GM23248 (cell line): Measurements from ENCODE around the gene NCF2. TPM values are rescaled to one million over a fixed set of nuclear protein-coding genes. Genes with fewer than 3 reads are reported as not detected.

Experiments
- DNase-seq: peaks from one replicate; pipeline ENCODE4 v3.0.0-alpha.2; 2015
- H2AFZ ChIP-seq: fragments of 200-600 bp; sonication (generic); 2 replicates; pipeline ENCODE4 v1.6.1; 2016; ENCODE audit warnings: antibody characterized with exemption
- H3F3A ChIP-seq: fragments of 200-600 bp; sonication (generic); 2 replicates; pipeline ENCODE4 v1.6.1; 2016; ENCODE audit warnings: mild to moderate bottlenecking, antibody characterized with exemption, mixed run types; ENCODE audit not compliant: insufficient read depth
- H3K27ac ChIP-seq: fragments of 200-600 bp; sonication (generic); 2 replicates; pipeline ENCODE4 v1.5.1; 2016; ENCODE audit warnings: mild to moderate bottlenecking
- H3K27me3 ChIP-seq: fragments of 200-600 bp; sonication (generic); replicated peaks from 2 replicates; pipeline ENCODE4 v1.6.1; 2016; ENCODE audit warnings: mild to moderate bottlenecking; ENCODE audit not compliant: insufficient read depth
- H3K36me3 ChIP-seq: fragments of 200-600 bp; sonication (generic); 2 replicates; pipeline ENCODE4 v1.6.1; 2016; ENCODE audit warnings: low read depth, mild to moderate bottlenecking
- H3K4me1 ChIP-seq: fragments of 200-600 bp; sonication (generic); 2 replicates; pipeline ENCODE4 v1.6.1; 2016; ENCODE audit warnings: mild to moderate bottlenecking; ENCODE audit not compliant: insufficient read depth
- H3K4me2 ChIP-seq: fragments of 200-600 bp; sonication (generic); one replicate; pipeline ENCODE4 v1.6.1; 2016; ENCODE audit warnings: mild to moderate bottlenecking; ENCODE audit not compliant: unreplicated experiment
- H3K4me3 ChIP-seq: fragments of 200-600 bp; sonication (generic); 2 replicates; pipeline ENCODE4 v1.5.1; 2016; ENCODE audit warnings: mild to moderate bottlenecking
- H3K79me2 ChIP-seq: fragments of 200-600 bp; sonication (generic); 2 replicates; pipeline ENCODE4 v1.6.1; 2016; ENCODE audit warnings: mild to moderate bottlenecking; ENCODE audit not compliant: insufficient read depth
- H3K9ac ChIP-seq: fragments of 200-600 bp; sonication (generic); 2 replicates; pipeline ENCODE4 v1.6.1; 2016; ENCODE audit warnings: mild to moderate bottlenecking
- H3K9me2 ChIP-seq: fragments of 200-600 bp; sonication (generic); 2 replicates; pipeline ENCODE4 v1.6.1; 2016; ENCODE audit warnings: mixed run types, mild to moderate bottlenecking, moderate library complexity; ENCODE audit not compliant: insufficient read depth
- H3K9me3 ChIP-seq: fragments of 200-600 bp; sonication (generic); one replicate; pipeline ENCODE4 v1.6.1; 2017; ENCODE audit warnings: low read depth
- H4K20me1 ChIP-seq: fragments of 200-600 bp; sonication (generic); 2 replicates; pipeline ENCODE4 v1.6.0; 2016; ENCODE audit not compliant: insufficient read depth
- EZH2 ChIP-seq: fragments of 200-600 bp; sonication (generic); IDR thresholded peaks from 2 replicates; pipeline ENCODE4 v1.6.1; 2018; ENCODE audit warnings: antibody characterized with exemption, mild to moderate bottlenecking; ENCODE audit not compliant: insufficient read depth, poor library complexity, severe bottlenecking
- EZH2phosphoT487 ChIP-seq: fragments of 200-600 bp; sonication (generic); IDR thresholded peaks from 2 replicates; pipeline ENCODE4 v1.6.1; 2018; ENCODE audit warnings: antibody characterized with exemption, moderate library complexity, mild to moderate bottlenecking, low read depth; ENCODE audit not compliant: insufficient read depth
- WGBS, 2 experiments: methylation state at CpG; one replicate each; pipeline ENCODE4 v1.1.6; 2015 to 2017; ENCODE audit warnings: low lambda C conversion rate in 2 of 2, low coverage in 1 of 2; ENCODE audit errors: missing lambda C conversion rate in 2 of 2; 5-methylcytosine and 5-hydroxymethylcytosine counted together
- in situ Hi-C: fragments of 300-500 bp; cut with MboI; formaldehyde crosslinking; loops from 2 replicates; pipeline ENCODE4 v1.15.0; 2020
- polyA plus RNA-seq: library from polyadenylated mRNA; unstranded; fragments of >200 nt; fragmentation: Nextera tagmentation; extraction: Ambion mirVana; gene quantifications from 2 replicates; pipeline ENCODE4 v1.2.1, GENCODE V29; 2016
- total RNA-seq: library from RNA; depleted of rRNA; stranded (reverse); fragments of >200 nt; shearing (Covaris generic); gene quantifications from 2 replicates; pipeline ENCODE4 v1.2.3, GENCODE V29; 2014

Gene NCF2
- total and polyA plus RNA-seq, 2 experiments from 2014 or later: 0.41 TPM; not detected in 1

DNA sequence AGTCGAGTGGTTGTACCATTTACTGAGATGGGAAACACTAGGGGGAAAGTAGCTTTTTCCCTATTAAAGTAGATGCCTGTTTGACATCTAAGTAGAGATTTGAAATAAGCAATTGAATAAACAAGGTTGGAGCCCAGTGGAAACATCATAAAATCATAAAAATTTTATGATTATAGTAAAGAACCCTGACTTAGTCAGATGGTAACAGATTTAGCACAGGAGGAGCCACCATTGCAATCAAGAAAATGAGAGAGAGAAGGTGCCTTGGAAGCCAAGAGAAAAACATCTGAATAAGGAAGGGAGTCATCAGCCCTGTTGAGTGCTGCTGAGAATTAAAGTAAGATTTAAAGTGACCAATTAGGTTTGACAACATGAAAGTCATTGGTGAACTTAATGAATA is 68.2 kb downstream of the NCF2 start:
- Histone ChIP-seq H3K4me2 (no peak overlapping the region), H3K4me1 (no peaks in the 10 kb centered on the region), H4K20me1 (no peaks in the 10 kb centered on the region), H3K9me3 (no peaks in the 10 kb centered on the region), H3K27ac (no peak overlapping the region), H3K9ac (no peak overlapping the region), H3K79me2 (peaks cover 26% of the 10 kb centered on the region), H3K27me3 (no peaks in the 10 kb centered on the region), H3K4me3 (no peak overlapping the region), H3K9me2 (no peaks in the 10 kb centered on the region), H2AFZ (no peak overlapping the region), H3F3A (no peaks in the 10 kb centered on the region), H3K36me3 (peaks cover 13% of the 10 kb centered on the region; the same call in 1 of the 2 replicates)
- WGBS, 2 experiments: 91 to 97% methylated on average over 1 of the region's 1 CpG
- DNase-seq: no peak
- in situ Hi-C loops: no loop called here
- TF ChIP-seq EZH2phosphoT487: no peak
- TF ChIP-seq EZH2: no peak

DNA sequence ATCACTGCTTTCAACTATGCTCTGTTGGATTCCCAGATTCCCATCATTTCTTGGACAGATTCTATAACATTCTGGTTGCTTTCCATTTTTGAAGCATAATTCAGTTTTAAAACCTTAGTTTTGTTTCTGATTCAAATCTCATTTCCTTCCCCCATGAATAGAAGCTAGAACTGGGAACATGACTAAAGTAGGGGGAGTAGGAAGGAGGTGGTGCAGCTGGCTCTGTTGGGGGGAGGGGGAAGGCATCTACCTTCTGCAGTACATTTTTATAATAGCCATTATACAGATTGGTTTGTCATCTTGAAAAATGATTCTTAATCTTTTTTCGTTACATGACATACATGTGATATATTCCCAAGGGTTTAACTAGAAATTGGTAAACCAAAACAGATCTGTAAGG is 69.9 kb downstream of the NCF2 start:
- Histone ChIP-seq H3K4me2 (no peak overlapping the region), H3K9me2 (no peaks in the 10 kb centered on the region), H3K36me3 (peaks cover 20% of the 10 kb centered on the region; the same call in 1 of the 2 replicates), H3K9ac (no peak overlapping the region), H2AFZ (no peak overlapping the region), H3K27ac (no peak overlapping the region), H3K4me1 (peaks cover 5% of the 10 kb centered on the region), H3K9me3 (no peaks in the 10 kb centered on the region), H3K27me3 (no peaks in the 10 kb centered on the region), H3K4me3 (no peak overlapping the region), H4K20me1 (no peaks in the 10 kb centered on the region; the same call in 1 of the 2 replicates), H3F3A (peaks cover 6% of the 10 kb centered on the region; the same call in 1 of the 2 replicates), H3K79me2 (peaks cover 37% of the 10 kb centered on the region)
- 97 to 100% methylated on average over 1 of the region's 1 CpG for WGBS, 2 experiments
- TF ChIP-seq EZH2 (no peak), EZH2phosphoT487 (no peak)
- DNase-seq: no peak
- in situ Hi-C loops: no loop called here

DNA sequence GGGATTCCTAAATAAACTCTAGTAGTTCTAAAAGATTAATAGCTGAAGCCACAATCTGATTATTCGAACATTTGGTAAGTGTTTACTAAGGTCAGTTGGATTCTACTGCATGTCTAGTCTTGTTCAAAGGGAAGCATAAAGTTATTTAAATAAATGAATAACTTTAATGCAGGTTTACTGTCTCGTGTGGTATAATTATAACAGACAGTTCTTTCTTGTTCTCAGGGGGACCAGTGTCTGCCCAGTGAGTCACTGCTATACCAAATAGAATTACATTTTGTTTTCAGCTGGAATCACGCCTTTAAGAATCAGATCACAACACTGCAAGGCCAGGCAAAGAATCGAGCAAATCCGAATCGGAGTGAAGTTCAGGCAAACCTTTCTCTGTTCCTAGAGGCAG is 72.9 kb downstream of the NCF2 start:
- peaks cover 20% of the 10 kb centered on the region; the same call in 1 of the 2 replicates for H3K36me3 ChIP-seq
- H3F3A ChIP-seq: peaks cover 19% of the 10 kb centered on the region

DNA sequence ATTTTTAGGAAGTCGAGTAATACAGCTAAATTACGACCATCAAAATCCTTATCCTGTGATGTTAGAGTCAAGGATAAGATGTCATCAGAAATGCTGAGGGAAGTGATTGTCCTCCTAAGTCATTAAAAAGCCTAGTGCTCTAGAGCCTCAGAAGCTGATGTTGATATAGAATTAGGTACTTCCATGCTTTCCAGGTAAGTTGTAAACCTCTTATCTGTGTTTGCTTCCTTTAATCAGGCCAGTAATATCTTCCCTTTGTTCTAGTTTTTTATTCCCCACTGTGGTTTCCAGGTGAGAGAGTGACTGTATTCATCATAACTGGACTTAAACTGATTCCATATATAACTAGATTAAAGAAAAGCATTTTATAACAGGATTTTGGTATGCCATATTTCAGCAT is 73.5 kb downstream of the NCF2 start:
- no peak for DNase-seq
- Histone ChIP-seq H3K9ac (no peak overlapping the region), H3K36me3 (peaks cover 20% of the 10 kb centered on the region; the same call in 1 of the 2 replicates), H3K4me3 (no peak overlapping the region), H3K4me2 (no peak overlapping the region), H3K79me2 (peaks cover 45% of the 10 kb centered on the region), H3K27me3 (no peaks in the 10 kb centered on the region), H2AFZ (no peak overlapping the region), H3K4me1 (peaks cover 18% of the 10 kb centered on the region), H4K20me1 (no peaks in the 10 kb centered on the region; the same call in 1 of the 2 replicates), H3K27ac (no peak overlapping the region), H3K9me3 (no peaks in the 10 kb centered on the region), H3K9me2 (no peaks in the 10 kb centered on the region), H3F3A (peaks cover 19% of the 10 kb centered on the region)
- in situ Hi-C loops: no loop called here
- WGBS, 2 experiments: 99 to 100% methylated on average over 2 of the region's 2 CpGs
- no peak for TF ChIP-seq EZH2phosphoT487
- no peak for TF ChIP-seq EZH2

More for the DNA sequence above, 72.9 kb downstream of the NCF2 start:
- no peak overlapping the region for H3K27ac ChIP-seq
- in situ Hi-C loops: no loop called here
- no peak overlapping the region for H2AFZ ChIP-seq
- H3K4me3 ChIP-seq: no peak overlapping the region
- DNase-seq: no peak
- 97 to 98% methylated on average over 6 of the region's 6 CpGs for WGBS, 2 experiments
- no peaks in the 10 kb centered on the region for H3K9me2 ChIP-seq
- no peaks in the 10 kb centered on the region for H3K9me3 ChIP-seq
- H3K79me2 ChIP-seq: peaks cover 39% of the 10 kb centered on the region
- no peaks in the 10 kb centered on the region for H3K27me3 ChIP-seq
- peaks cover 18% of the 10 kb centered on the region for H3K4me1 ChIP-seq
- H3K9ac ChIP-seq: no peak overlapping the region
- no peak overlapping the region for H3K4me2 ChIP-seq
- TF ChIP-seq EZH2 (no peak), EZH2phosphoT487 (no peak)
- H4K20me1 ChIP-seq: no peaks in the 10 kb centered on the region; the same call in 1 of the 2 replicates
